H1 (cell line): ENCODE measurements around the gene SLCO2A1. TPM values are rescaled to one million over a fixed set of nuclear protein-coding genes. Genes with fewer than 3 reads are reported as not detected.

ENCODE experiments used
- CTCF ChIA-PET: fragments of 300-600 bp; sonication (Branson Sonifier 250); formaldehyde crosslinking; loops from one replicate; lab custom pipeline; 2021; ENCODE audit not compliant: partially characterized antibody; lab: Charles Lee
- POLR2A ChIA-PET: fragments of 300-600 bp; sonication (Branson Sonifier 250); formaldehyde crosslinking; loops from one replicate; lab custom pipeline; 2021; ENCODE audit warnings: inconsistent platforms; ENCODE audit not compliant: partially characterized antibody; lab: Charles Lee
- DNase-seq, 2 experiments: peaks; one replicate each; pipeline versions ENCODE4 v3.0.0 to v3.0.0-alpha.2; 2010 to 2022; ENCODE audit warnings: low spot score in 2 of 2, low read depth in 1 of 2, mixed read lengths in 1 of 2
- FAIRE-seq: peaks from 2 replicates; lab custom pipeline; 2011; peaks lifted over from hg19 to GRCh38; lab: Jason Lieb, UNC
- H2AFZ ChIP-seq: 2 replicates; pipeline ENCODE4 v1.8.1; 2012; ENCODE audit warnings: low read length, inconsistent platforms
- H2AK5ac ChIP-seq: 2 replicates; pipeline ENCODE4 v1.6.1; 2013; ENCODE audit warnings: low read depth, low read length
- H2BK120ac ChIP-seq: replicated peaks from 2 replicates; pipeline ENCODE3; 2013; ENCODE audit warnings: low read depth, low read length, inconsistent platforms
- H2BK12ac ChIP-seq: 2 replicates; pipeline ENCODE4 v1.6.1; 2013; ENCODE audit warnings: low read depth, low read length
- H2BK15ac ChIP-seq: 2 replicates; pipeline ENCODE4 v1.6.1; 2013; ENCODE audit warnings: low read length
- H2BK20ac ChIP-seq: 2 replicates; pipeline ENCODE4 v1.6.1; 2013; ENCODE audit warnings: low read length
- H2BK5ac ChIP-seq: 2 replicates; pipeline ENCODE4 v1.6.1; 2013; ENCODE audit warnings: low read depth, low read length
- H3K14ac ChIP-seq: 2 replicates; pipeline ENCODE4 v1.6.1; 2013; ENCODE audit warnings: inconsistent platforms; ENCODE audit not compliant: insufficient read length
- H3K18ac ChIP-seq: 2 replicates; pipeline ENCODE4 v1.6.1; 2013; ENCODE audit warnings: low read length; ENCODE audit errors: extremely low read depth
- H3K23ac ChIP-seq: 2 replicates; pipeline ENCODE4 v1.6.1; 2013; ENCODE audit warnings: inconsistent platforms; ENCODE audit not compliant: insufficient read length
- H3K23me2 ChIP-seq: 2 replicates; pipeline ENCODE4 v1.6.1; 2013; ENCODE audit warnings: low read depth, low read length
- H3K27ac ChIP-seq: 2 replicates; pipeline ENCODE4 v1.6.1; 2011; ENCODE audit warnings: low read depth, low read length, inconsistent platforms
- H3K27me3 ChIP-seq, 4 experiments: replicated peaks in 1 of 4; 1 replicate in 1 of 4; 2 replicates in 3 of 4; pipeline versions ENCODE4 v1.6.1 to v1.8.1; 2011 to 2013; ENCODE audit warnings: low read length in 3 of 4, mild to moderate bottlenecking in 3 of 4, inconsistent platforms in 2 of 4, mixed read lengths in 2 of 4, moderate library complexity in 1 of 4; ENCODE audit not compliant: control insufficient read depth in 3 of 4, insufficient read depth in 3 of 4; ENCODE audit errors: extremely low read depth in 1 of 4
- H3K36me3 ChIP-seq, 4 experiments: 2 replicates each; pipeline versions ENCODE4 v1.6.1 to v1.8.1; 2011 to 2013; ENCODE audit warnings: mild to moderate bottlenecking in 4 of 4, low read length in 3 of 4, moderate library complexity in 2 of 4, control low read depth in 1 of 4, inconsistent platforms in 1 of 4; ENCODE audit not compliant: insufficient read depth in 4 of 4, control insufficient read depth in 2 of 4
- H3K4ac ChIP-seq: replicated peaks from 2 replicates; pipeline ENCODE3; 2013; ENCODE audit warnings: low read length, low read depth, mixed read lengths, inconsistent platforms; ENCODE audit not compliant: insufficient read length
- H3K4me1 ChIP-seq, 4 experiments: replicated peaks in 1 of 4; 1 replicate in 1 of 4; 2 replicates in 3 of 4; pipeline versions ENCODE4 v1.6.1 to v1.8.1; 2011 to 2013; ENCODE audit warnings: low read length in 3 of 4, inconsistent platforms in 2 of 4, mixed read lengths in 1 of 4; ENCODE audit not compliant: insufficient read depth in 4 of 4, control insufficient read depth in 3 of 4
- H3K4me2 ChIP-seq, 2 experiments: 2 replicates each; pipeline versions ENCODE4 v1.6.1 to v1.8.1; 2011 to 2013; ENCODE audit warnings: low read depth in 2 of 2, low read length in 2 of 2, control low read depth in 1 of 2, inconsistent platforms in 1 of 2, mild to moderate bottlenecking in 1 of 2; ENCODE audit not compliant: insufficient read depth in 1 of 2
- H3K4me3 ChIP-seq, 4 experiments: fragments of 200-600, 300-600 bp in 1 of 4; sonication (generic), shearing (Covaris generic), sonication (Bioruptor Twin) in 1 of 4; 2 replicates each; pipeline versions ENCODE4 v1.5.1 to v1.8.1; 2011 to 2016; ENCODE audit warnings: low read length in 4 of 4, low read depth in 3 of 4, control low read depth in 2 of 4, inconsistent platforms in 2 of 4, mild to moderate bottlenecking in 2 of 4, mixed read lengths in 1 of 4, moderate library complexity in 1 of 4; ENCODE audit not compliant: insufficient read depth in 2 of 4; ENCODE audit errors: extremely low read depth in 1 of 4
- H3K56ac ChIP-seq: replicated peaks from 2 replicates; pipeline ENCODE3; 2013; ENCODE audit warnings: low read depth, mild to moderate bottlenecking, mixed read lengths, low read length, inconsistent platforms; ENCODE audit not compliant: insufficient read length
- H3K79me1 ChIP-seq: 2 replicates; pipeline ENCODE4 v1.6.1; 2013; ENCODE audit warnings: low read depth, low read length, control low read depth
- H3K79me2 ChIP-seq, 2 experiments: 2 replicates each; pipeline versions ENCODE4 v1.6.1 to v1.8.1; 2012 to 2013; ENCODE audit warnings: low read length in 2 of 2, mild to moderate bottlenecking in 2 of 2, inconsistent platforms in 1 of 2; ENCODE audit not compliant: insufficient read depth in 2 of 2, control insufficient read depth in 1 of 2
- H3K9ac ChIP-seq, 4 experiments: replicated peaks in 1 of 4; 1 replicate in 1 of 4; 2 replicates in 3 of 4; pipeline versions ENCODE4 v1.6.1 to v1.8.1; 2011 to 2013; ENCODE audit warnings: low read depth in 3 of 4, low read length in 3 of 4, control low read depth in 2 of 4, mild to moderate bottlenecking in 2 of 4, moderate library complexity in 2 of 4, inconsistent platforms in 1 of 4; ENCODE audit errors: extremely low read depth in 1 of 4
- H3K9me3 ChIP-seq, 2 experiments: 2 replicates each; pipeline versions ENCODE4 v1.6.1 to v1.8.1; 2012 to 2013; ENCODE audit warnings: mild to moderate bottlenecking in 2 of 2, moderate library complexity in 2 of 2, control low read depth in 1 of 2, inconsistent platforms in 1 of 2, low read depth in 1 of 2, low read length in 1 of 2, mixed read lengths in 1 of 2; ENCODE audit not compliant: insufficient read depth in 2 of 2
- H4K20me1 ChIP-seq, 2 experiments: replicated peaks in 1 of 2; 2 replicates each; pipeline versions ENCODE3 to v1.8.1; 2011 to 2013; ENCODE audit warnings: inconsistent platforms in 2 of 2, low read length in 2 of 2, mild to moderate bottlenecking in 1 of 2; ENCODE audit not compliant: insufficient read depth in 2 of 2, control insufficient read depth in 1 of 2
- H4K5ac ChIP-seq: 2 replicates; pipeline ENCODE4 v1.6.1; 2013; ENCODE audit warnings: low read length, low read depth, mixed read lengths, inconsistent platforms; ENCODE audit not compliant: insufficient read length
- H4K8ac ChIP-seq: 2 replicates; pipeline ENCODE4 v1.8.0; 2013; ENCODE audit warnings: mild to moderate bottlenecking, moderate library complexity, low read length, inconsistent platforms; ENCODE audit not compliant: insufficient read depth; ENCODE audit errors: extremely low read depth
- H4K91ac ChIP-seq: replicated peaks from 2 replicates; pipeline ENCODE3; 2013; ENCODE audit warnings: low read length, mixed read lengths, inconsistent platforms; ENCODE audit not compliant: insufficient read length
- BACH1 ChIP-seq: IDR thresholded peaks from 2 replicates; pipeline ENCODE4 v1.6.1; 2012; ENCODE audit warnings: low read length, improper control_type of control experiment
- BCL11A ChIP-seq, 2 experiments: IDR thresholded peaks; one replicate each; pipeline ENCODE4 v1.6.1; 2011; ENCODE audit warnings: low read depth in 2 of 2, low read length in 2 of 2, mild to moderate bottlenecking in 2 of 2
- GTF2F1 ChIP-seq: IDR thresholded peaks from 2 replicates; pipeline ENCODE4 v1.6.1; 2012; ENCODE audit warnings: low read depth, low read length, improper control_type of control experiment, borderline replicate concordance
- KDM1A ChIP-seq: fragments of 200-600, 300-600 bp; sonication (generic); IDR thresholded peaks from 2 replicates; pipeline ENCODE4 v1.7.1; 2016; ENCODE audit warnings: mild to moderate bottlenecking, low read length, borderline replicate concordance
- NRF1 ChIP-seq: IDR thresholded peaks from 2 replicates; pipeline ENCODE4 v1.6.1; 2011; ENCODE audit warnings: mild to moderate bottlenecking, low read depth, low read length, improper control_type of control experiment
- WGBS, 2 experiments: shearing (Covaris generic) in 1 of 2; methylation state at CpG; one replicate each; pipeline versions ENCODE4 v1.1.6 to v1.1.7; 2013 to 2015; ENCODE audit warnings: low lambda C conversion rate in 2 of 2, mixed read lengths in 2 of 2, inconsistent platforms in 1 of 2, low coverage in 1 of 2, missing lambda C conversion rate in 1 of 2; ENCODE audit not compliant: insufficient replicate concordance in 2 of 2, insufficient coverage in 1 of 2, insufficient read length in 1 of 2; ENCODE audit errors: extremely low coverage in 1 of 2, missing lambda C conversion rate in 1 of 2; 5-methylcytosine and 5-hydroxymethylcytosine counted together
- polyA plus RNA-seq, 7 experiments: library from polyadenylated mRNA; depleted of rRNA in 3 of 7; stranded (reverse) in 5 of 7; unstranded in 2 of 7; fragments of >200 nt in 5 of 7; fragments of 200-250 nt in 2 of 7; gene quantifications; 1 replicate in 5 of 7; 2 replicates in 1 of 7; 4 replicates in 1 of 7; pipeline versions ENCODE4 v1.2.1 to v1.2.3, GENCODE V29; 2011 to 2013; ENCODE audit warnings: missing spikeins in 2 of 7, mixed read lengths in 2 of 7
- total RNA-seq: library from RNA; stranded (reverse); fragmentation: NEBNext Ultra II Directional; extraction: Animal tissue kit (Norgen Biotek cat#: 25700); gene quantifications from 2 replicates; pipeline ENCODE4 v1.2.1, GENCODE V29; 2021

Gene SLCO2A1
- total and polyA plus RNA-seq, 2 of the 8 experiments (the other 6 are each of a cell fraction or from before 2014, with no cell fraction given), result 1.1 to 2.3 TPM

DNA sequence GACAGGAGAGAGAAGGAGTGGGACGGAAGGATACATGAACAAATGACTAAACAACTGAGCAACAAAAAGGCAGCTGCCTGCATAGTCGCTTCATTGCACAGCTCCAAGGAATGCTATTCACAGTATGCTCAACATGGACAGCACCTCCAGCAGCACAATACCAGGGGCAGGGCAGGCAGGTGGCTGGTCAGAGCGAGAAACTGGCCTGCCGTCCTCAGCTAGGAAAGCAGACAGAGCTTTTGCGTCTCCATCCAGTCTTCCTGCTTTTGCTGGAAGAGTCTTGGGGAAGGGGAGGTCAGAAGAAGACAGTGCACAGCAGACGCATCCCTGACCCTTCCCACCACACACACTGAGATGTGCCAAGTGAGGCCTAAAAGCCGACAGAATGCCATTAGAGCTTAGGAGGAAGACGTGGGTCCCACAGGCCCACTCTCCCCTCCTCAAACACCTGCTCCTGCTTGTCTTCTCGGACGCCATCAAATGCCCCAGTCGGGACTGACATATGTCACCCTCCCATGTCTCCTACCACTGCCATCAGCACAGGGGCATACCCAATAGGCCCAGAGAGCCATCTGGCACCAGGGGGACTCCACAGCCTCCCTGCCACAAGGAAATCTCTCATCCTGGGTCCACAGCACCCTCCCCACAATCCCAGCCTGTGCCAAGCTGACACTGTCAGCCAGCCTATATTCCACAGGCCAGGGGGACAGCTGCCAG, 137.9 kb downstream of the SLCO2A1 start:
- Histone ChIP-seq H2BK12ac (peak overlapping the region; percentile 18; the same call in 1 of the 2 replicates), H3K4me3 (no peak overlapping the region), H3K9ac (no peak overlapping the region), H3K4me1 (peaks cover 0 to 22% (median 10%) of the 10 kb centered on the region in 4 experiments; a peak in 6 of 7 replicates), H3K79me1 (peaks cover 3% of the 10 kb centered on the region; the same call in 1 of the 2 replicates), H3K14ac (no peak overlapping the region), H3K18ac (no peak overlapping the region), H3K27me3 (peaks cover 10 to 33% (median 25%) of the 10 kb centered on the region in 4 experiments), H3K23me2 (peaks cover 18% of the 10 kb centered on the region), H2AK5ac (no peak overlapping the region), H4K8ac (no peak overlapping the region; the same call in 1 of the 2 replicates), H2BK20ac (no peak overlapping the region), H3K4ac (no peak overlapping the region), H4K91ac (no peak overlapping the region), H2BK120ac (no peak overlapping the region), H3K9me3 (no peaks in the 10 kb centered on the region), H3K79me2 (no peaks in the 10 kb centered on the region), H3K56ac (no peak overlapping the region), H2BK15ac (no peak overlapping the region), H3K36me3 (no peaks in the 10 kb centered on the region), H4K5ac (no peak overlapping the region), H4K20me1 (no peaks in the 10 kb centered on the region), H3K4me2 (no peak overlapping the region), H2BK5ac (no peak overlapping the region), H3K27ac (no peak overlapping the region), H3K23ac (no peak overlapping the region), H2AFZ (no peak overlapping the region)
- DNase-seq (peak in 1 of 2 experiments; percentile 31), FAIRE-seq (no peak)
- ChIA-PET CTCF (interaction anchor here (0.9 to 1.8 kb wide), 5 partner anchors 9 to 72 kb away, joined by 3 to 7 read pairs (median 4); no protein-coding TSS in a partner anchor), POLR2A (no interaction called here)
- 88% methylated on average over 11 of the region's 11 CpGs; no CpG with 5 or more reads in 1 of the 2 experiments for WGBS, 2 experiments
- TF ChIP-seq GTF2F1, result no peak
- no peak for TF ChIP-seq NRF1
- TF ChIP-seq BCL11A (IDR thresholded peaks at IDR 0.05; ENCODE audit: low read depth in 2 of 2, low read length in 2 of 2), result no peak
- no peak for TF ChIP-seq BACH1
- TF ChIP-seq KDM1A, result no peak
